ENCODE measurements around the gene FARP1. TPM values are rescaled to one million over a fixed set of nuclear protein-coding genes. Genes with fewer than 3 reads are reported as not detected.

The FARP1 gene
- total RNA-seq, 4 donors from 2014 or later = 13.7 to 38.9 (median 30.2) TPM

- ATAC-seq (ENCODE audit: low FRiP score) = no peak
- no peak for TF ChIP-seq CTCF (IDR thresholded peaks at IDR 0.05)
- DNase-seq (ENCODE audit: low spot score) = no peak
Observed at GRCh38 chr13:98320561-98321105, 177.7 kb downstream of the FARP1 start.

DNA sequence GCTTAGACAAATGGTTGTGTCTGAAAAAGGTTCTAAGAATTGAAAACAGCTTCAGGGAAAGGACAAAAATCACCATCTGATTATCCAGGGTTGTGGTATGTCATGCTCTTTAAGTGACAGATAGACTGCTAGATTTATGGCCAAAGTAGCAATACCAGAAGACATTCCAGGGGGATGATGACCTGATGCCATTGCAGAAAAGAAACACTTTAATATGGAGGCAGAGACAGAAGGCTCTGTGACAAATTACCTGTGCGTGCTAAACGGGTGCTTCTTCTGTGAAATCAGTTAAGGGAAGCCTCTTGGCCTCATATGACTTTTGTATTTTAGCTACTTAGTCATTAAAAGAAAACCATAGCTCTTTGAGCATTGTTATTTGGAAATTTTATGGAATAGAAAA lies 178.5 kb downstream of the FARP1 start:
- ATAC-seq (ENCODE audit: low FRiP score) (no peak), DNase-seq (ENCODE audit: low spot score) (no peak)
- TF ChIP-seq CTCF (IDR thresholded peaks at IDR 0.05) = no peak

- TF ChIP-seq CTCF (IDR thresholded peaks at IDR 0.05) = no peak
- no peak for DNase-seq (ENCODE audit: low spot score)
- no peak for ATAC-seq (ENCODE audit: low FRiP score)
Observed at GRCh38 chr13:98322091-98322718, 179.3 kb downstream of the FARP1 start.

- DNase-seq (ENCODE audit: low spot score) = no peak
- ATAC-seq (ENCODE audit: low FRiP score) = no peak
- TF ChIP-seq CTCF (IDR thresholded peaks at IDR 0.05) = no peak
Observed at GRCh38 chr13:98324105-98324504, 181.2 kb downstream of the FARP1 start.

- DNase-seq (ENCODE audit: low spot score) (no peak), ATAC-seq (ENCODE audit: low FRiP score) (no peak)
- no peak for TF ChIP-seq CTCF (IDR thresholded peaks at IDR 0.05)
Observed at GRCh38 chr13:98325724-98326123, 182.8 kb downstream of the FARP1 start.

DNA sequence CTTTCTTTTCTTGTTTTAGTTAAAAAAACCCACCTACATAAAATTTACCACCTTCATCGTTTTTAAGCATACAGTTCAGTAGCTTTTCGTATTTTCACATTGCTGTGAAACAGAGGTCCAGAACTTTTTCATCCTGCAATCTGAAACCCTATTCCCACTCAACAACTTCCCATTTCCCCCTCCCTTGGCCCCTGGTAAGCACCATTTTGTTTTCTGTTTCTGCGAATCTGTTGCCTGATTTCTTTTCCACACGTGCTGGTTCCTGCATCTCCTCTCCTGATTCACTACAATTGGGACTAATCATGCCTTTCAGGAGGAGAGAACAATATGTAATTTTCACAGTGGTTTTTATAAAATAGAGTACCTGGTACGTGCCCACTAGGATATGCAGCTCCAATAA lies 183.4 kb downstream of the FARP1 start:
- TF ChIP-seq CTCF (IDR thresholded peaks at IDR 0.05) = no peak
- no peak for DNase-seq (ENCODE audit: low spot score)
- ATAC-seq (ENCODE audit: low FRiP score) = no peak

All from omental fat pad (tissue), 4 donors.